Smooth muscle cell (in vitro differentiated cells): ENCODE results near the gene PML. TPM values are rescaled to one million over a fixed set of nuclear protein-coding genes. Genes with fewer than 3 reads are reported as not detected.

Source experiments
- DNase-seq: peaks from one replicate; lab custom pipeline; 2025; ENCODE audit not compliant: unreplicated experiment; lab: John Stamatoyannopoulos, UW
- H2AFZ ChIP-seq: fragments of 200-600 bp; sonication (generic); 2 replicates; pipeline ENCODE4 v1.6.0; 2016; ENCODE audit warnings: antibody characterized with exemption, low read depth, mild to moderate bottlenecking
- H3F3A ChIP-seq: fragments of 200-600 bp; sonication (generic); 2 replicates; pipeline ENCODE4 v1.6.0; 2017; ENCODE audit warnings: antibody characterized with exemption, low read depth
- H3K27ac ChIP-seq: fragments of 200-600 bp; sonication (generic); 2 replicates; pipeline ENCODE4 v1.5.1; 2016; ENCODE audit warnings: low read depth, mild to moderate bottlenecking
- H3K27me3 ChIP-seq: fragments of 200-600 bp; sonication (generic); 2 replicates; pipeline ENCODE4 v1.6.1; 2016; ENCODE audit warnings: low read depth, mild to moderate bottlenecking
- H3K36me3 ChIP-seq: fragments of 200-600 bp; sonication (generic); 2 replicates; pipeline ENCODE4 v1.5.1; 2016; ENCODE audit warnings: low read depth
- H3K4me1 ChIP-seq: fragments of 200-600 bp; sonication (generic); 2 replicates; pipeline ENCODE4 v1.5.1; 2016; ENCODE audit warnings: low read depth
- H3K4me2 ChIP-seq: fragments of 200-600 bp; sonication (generic); 2 replicates; pipeline ENCODE4 v1.6.0; 2016; ENCODE audit warnings: mild to moderate bottlenecking
- H3K4me3 ChIP-seq: fragments of 200-600 bp; sonication (generic); 2 replicates; pipeline ENCODE4 v1.5.1; 2016; ENCODE audit warnings: mild to moderate bottlenecking
- H3K79me2 ChIP-seq: fragments of 200-600 bp; sonication (generic); 2 replicates; pipeline ENCODE4 v1.6.0; 2016; ENCODE audit warnings: low read depth, mild to moderate bottlenecking
- H3K9ac ChIP-seq: fragments of 200-600 bp; sonication (generic); 2 replicates; pipeline ENCODE4 v1.6.0; 2016; ENCODE audit warnings: low read depth
- H3K9me3 ChIP-seq: fragments of 200-600 bp; sonication (generic); replicated peaks from 2 replicates; pipeline ENCODE4 v1.5.1; 2016; ENCODE audit warnings: low read depth
- H4K20me1 ChIP-seq: fragments of 200-600 bp; sonication (generic); 2 replicates; pipeline ENCODE4 v1.6.0; 2016; ENCODE audit warnings: low read depth
- CTCF ChIP-seq: fragments of 200-600 bp; sonication (generic); IDR thresholded peaks from 2 replicates; pipeline ENCODE4 v1.5.1; 2017; ENCODE audit warnings: borderline replicate concordance, mild to moderate bottlenecking, antibody characterized with exemption; ENCODE audit not compliant: insufficient read depth, poor library complexity, severe bottlenecking
- WGBS: methylation state at CpG from one replicate; pipeline ENCODE4 v1.1.7; 2016; ENCODE audit warnings: low lambda C conversion rate; 5-methylcytosine and 5-hydroxymethylcytosine counted together
- polyA plus RNA-seq: library from polyadenylated mRNA; unstranded; fragments of >200 nt; fragmentation: Nextera tagmentation; extraction: Ambion mirVana; gene quantifications from 2 replicates; pipeline ENCODE4 v1.2.1, GENCODE V29; 2016
- total RNA-seq: library from RNA; depleted of rRNA; stranded (reverse); fragments of >200 nt; gene quantifications from 2 replicates; pipeline ENCODE4 v1.2.3, GENCODE V29; 2014

PML gene
- total and polyA plus RNA-seq, 2 experiments from 2014 or later: 33.7 to 34.1 TPM

DNA sequence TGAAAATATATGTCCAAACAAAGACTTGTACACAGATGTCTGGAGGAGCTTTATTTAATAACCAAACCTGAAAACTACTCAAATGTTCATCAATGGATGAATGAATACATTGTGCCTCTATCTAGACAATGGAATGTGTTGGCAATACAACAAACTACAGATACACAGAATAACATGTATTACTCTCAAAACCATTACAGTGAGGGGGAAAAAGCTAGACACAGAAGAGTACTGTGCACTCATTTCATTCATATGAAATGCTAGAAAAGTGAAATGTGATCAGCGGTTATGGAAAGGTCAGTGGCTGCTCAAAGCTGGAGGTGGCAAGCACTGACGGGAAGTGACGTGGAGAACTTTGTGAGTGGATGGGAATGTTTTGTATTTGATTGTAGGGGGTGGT is 15.6 kb upstream of the PML start:
- TF ChIP-seq CTCF: no peak
- Histone ChIP-seq H3K9me3 (no peaks in the 10 kb centered on the region), H3K36me3 (no peaks in the 10 kb centered on the region), H2AFZ (no peak overlapping the region), H3K79me2 (no peaks in the 10 kb centered on the region), H4K20me1 (no peaks in the 10 kb centered on the region), H3K27me3 (no peaks in the 10 kb centered on the region), H3K27ac (no peak overlapping the region), H3K4me3 (no peak overlapping the region), H3K9ac (no peak overlapping the region), H3K4me2 (no peak overlapping the region), H3K4me1 (no peaks in the 10 kb centered on the region), H3F3A (peaks cover 3% of the 10 kb centered on the region)
- 95% methylated on average over 3 of the region's 3 CpGs for WGBS
- DNase-seq: no peak

- Histone ChIP-seq H3K9ac (no peak overlapping the region), H3K27ac (no peak overlapping the region), H4K20me1 (no peaks in the 10 kb centered on the region), H3K4me3 (no peak overlapping the region), H3K9me3 (no peaks in the 10 kb centered on the region), H3K36me3 (no peaks in the 10 kb centered on the region), H3F3A (peaks cover 3% of the 10 kb centered on the region), H3K79me2 (no peaks in the 10 kb centered on the region), H3K27me3 (no peaks in the 10 kb centered on the region), H2AFZ (no peak overlapping the region), H3K4me2 (no peak overlapping the region), H3K4me1 (no peaks in the 10 kb centered on the region)
- no peak for DNase-seq
- no peak for TF ChIP-seq CTCF
- 8% methylated on average over 1 of the region's 1 CpG for WGBS
These were observed 14.9 kb upstream of the PML start for GRCh38 chr15:73979636-73980035.

DNA sequence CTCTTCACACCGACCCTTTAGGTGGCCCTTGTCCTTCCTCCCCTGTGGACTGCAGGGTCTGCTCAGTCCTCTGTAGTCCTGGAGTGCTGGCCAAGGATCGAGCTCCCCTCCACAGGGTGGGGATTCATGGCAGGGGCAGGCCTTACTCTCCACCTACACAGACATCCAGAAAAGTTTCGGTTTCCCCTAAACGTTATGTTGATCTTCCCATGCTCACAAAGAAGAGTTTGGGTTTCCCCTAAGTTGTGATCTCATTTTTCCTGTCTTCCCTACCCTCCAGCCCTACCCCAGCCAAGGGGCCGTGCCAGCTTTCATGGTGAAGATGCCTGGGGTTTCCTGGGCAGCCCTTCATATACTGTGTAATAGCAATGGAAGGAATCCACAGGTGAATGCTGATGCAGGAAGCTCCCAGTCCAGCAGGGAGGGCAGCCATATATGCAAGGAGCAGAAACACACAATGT is 12.7 kb upstream of the PML start:
- Histone ChIP-seq H3K4me1 (no peaks in the 10 kb centered on the region), H3K27ac (peak overlapping the region; percentile 86), H4K20me1 (no peaks in the 10 kb centered on the region), H2AFZ (no peak overlapping the region), H3K9ac (peak overlapping the region; percentile 42), H3K9me3 (no peaks in the 10 kb centered on the region), H3K4me3 (no peak overlapping the region), H3F3A (peaks cover 3% of the 10 kb centered on the region), H3K36me3 (no peaks in the 10 kb centered on the region), H3K4me2 (peak overlapping the region; percentile 81), H3K79me2 (no peaks in the 10 kb centered on the region), H3K27me3 (no peaks in the 10 kb centered on the region)
- no peak for TF ChIP-seq CTCF
- DNase-seq: no peak
- 71% methylated on average over 5 of the region's 5 CpGs for WGBS

GRCh38 chr15:73982222-73982962 is 12.1 kb upstream of the PML start:
- H3K36me3 ChIP-seq: no peaks in the 10 kb centered on the region
- 23% methylated on average over 8 of the region's 8 CpGs for WGBS
- no peak overlapping the region for H3K4me3 ChIP-seq
- H3K27ac ChIP-seq: peak overlapping the region; percentile 86
- H2AFZ ChIP-seq: no peak overlapping the region
- DNase-seq: peak; percentile 67
- H3K27me3 ChIP-seq: no peaks in the 10 kb centered on the region
- peaks cover 3% of the 10 kb centered on the region for H3F3A ChIP-seq
- TF ChIP-seq CTCF: no peak
- H4K20me1 ChIP-seq: no peaks in the 10 kb centered on the region
- H3K4me1 ChIP-seq: no peaks in the 10 kb centered on the region
- no peaks in the 10 kb centered on the region for H3K79me2 ChIP-seq
- H3K4me2 ChIP-seq: peak overlapping the region; percentile 81
- peak overlapping the region; percentile 42 for H3K9ac ChIP-seq
- H3K9me3 ChIP-seq: no peaks in the 10 kb centered on the region
